HepG2 (cell line): ENCODE data around the gene KRT27. TPM values are rescaled to one million over a fixed set of nuclear protein-coding genes. Genes with fewer than 3 reads are reported as not detected.

Experiments
- ATAC-seq: fragments of 200-7000 bp; cut with Tn5 transposase; 3 replicates; pipeline ENCODE4 v1.9.1; 2020; ENCODE audit warnings: mild to moderate bottlenecking, moderate library complexity
- BruUV-seq: library from RNA; stranded (reverse); fragments of 400-500 nt; replicated peaks from 2 replicates; lab custom pipeline; 2021; lab: Mats Ljungman, UMichigan
- CTCF ChIA-PET: fragments of 300-600 bp; formaldehyde crosslinking; extraction: SDS; loops from one replicate; lab custom pipeline; 2021; ENCODE audit warnings: low total read pairs, inconsistent platforms, low intra/inter-chr PET ratio; lab: Yijun Ruan, JAX
- POLR2A ChIA-PET: fragments of 350-600 bp; sonication (Branson Sonifier 250); formaldehyde crosslinking; loops from one replicate; lab custom pipeline; 2020; ENCODE audit warnings: antibody characterized with exemption, inconsistent platforms; lab: Yijun Ruan, JAX
- DNase-seq: peaks from one replicate; pipeline ENCODE4 v3.0.0-alpha.2; 2015; ENCODE audit warnings: low spot score
- FAIRE-seq: peaks from 3 replicates; lab custom pipeline; 2011; peaks lifted over from hg19 to GRCh38; lab: Jason Lieb, UNC
- H2AFZ ChIP-seq: one replicate; pipeline ENCODE4 v1.6.1; 2011; ENCODE audit warnings: low read length, inconsistent platforms
- H3K27ac ChIP-seq: fragments of 300-600 bp; 3 replicates; pipeline ENCODE4 v1.8.0; 2011; ENCODE audit warnings: mixed run types, mild to moderate bottlenecking, mixed read lengths, low read length, inconsistent platforms; ENCODE audit not compliant: insufficient read depth; ENCODE audit errors: extremely low read length
- H3K27me3 ChIP-seq, 2 experiments: fragments of 200-600 bp in 1 of 2; 2 replicates in 1 of 2; 3 replicates in 1 of 2; pipeline versions ENCODE4 v1.6.0 to v1.8.0; 2011; ENCODE audit warnings: low read length in 2 of 2, mild to moderate bottlenecking in 2 of 2, moderate library complexity in 2 of 2, inconsistent platforms in 1 of 2; ENCODE audit not compliant: insufficient read depth in 2 of 2, control insufficient read depth in 1 of 2
- H3K36me3 ChIP-seq, 2 experiments: fragments of 200-600 bp in 1 of 2; replicated peaks in 1 of 2; 2 replicates in 1 of 2; 3 replicates in 1 of 2; pipeline versions ENCODE4 v1.5.1 to v1.8.0; 2011; ENCODE audit warnings: low read length in 2 of 2, inconsistent platforms in 1 of 2; ENCODE audit not compliant: insufficient read depth in 2 of 2, control insufficient read depth in 1 of 2
- H3K4me1 ChIP-seq: 2 replicates; pipeline ENCODE4 v1.5.1; 2012; ENCODE audit warnings: low read length, inconsistent platforms; ENCODE audit not compliant: insufficient read depth
- H3K4me2 ChIP-seq: 2 replicates; pipeline ENCODE4 v1.6.0; 2011; ENCODE audit warnings: low read depth, low read length, inconsistent platforms
- H3K4me3 ChIP-seq, 3 experiments: fragments of 200-600 bp in 1 of 3; sonication (generic), shearing (Covaris generic) in 1 of 3; replicated peaks in 1 of 3; 2 replicates each; pipeline ENCODE4 v1.5.1; 2011 to 2016; ENCODE audit warnings: low read length in 3 of 3, inconsistent platforms in 2 of 3, low read depth in 2 of 3, mild to moderate bottlenecking in 2 of 3, control low read depth in 1 of 3, mixed read lengths in 1 of 3; ENCODE audit not compliant: insufficient read depth in 1 of 3
- H3K79me2 ChIP-seq: one replicate; pipeline ENCODE4 v1.6.1; 2011; ENCODE audit warnings: low read length, inconsistent platforms; ENCODE audit not compliant: insufficient read depth
- H3K9ac ChIP-seq: 2 replicates; pipeline ENCODE4 v1.6.0; 2011; ENCODE audit warnings: mild to moderate bottlenecking, low read depth, low read length, inconsistent platforms; ENCODE audit not compliant: insufficient read depth
- H3K9me3 ChIP-seq: 2 replicates; pipeline ENCODE4 v1.5.1; 2012; ENCODE audit warnings: mild to moderate bottlenecking, low read length
- H4K20me1 ChIP-seq: 2 replicates; pipeline ENCODE4 v1.6.0; 2011; ENCODE audit warnings: inconsistent platforms, mild to moderate bottlenecking, low read length, moderate library complexity; ENCODE audit not compliant: insufficient read depth
- ATF3 ChIP-seq: sonication (generic); formaldehyde crosslinking; IDR thresholded peaks from 2 replicates; pipeline ENCODE4 v1.4.0; 2020; ENCODE audit warnings: missing genetic modification reagents
- CEBPG ChIP-seq: IDR thresholded peaks from 2 replicates; pipeline ENCODE4 v1.6.1; 2016
- NRL ChIP-seq: sonication (generic); formaldehyde crosslinking; IDR thresholded peaks from 2 replicates; pipeline ENCODE4 v1.5.0; 2020; ENCODE audit warnings: missing genetic modification reagents, mild to moderate bottlenecking, moderate library complexity, borderline replicate concordance
- SALL1 ChIP-seq: sonication (generic); formaldehyde crosslinking; IDR thresholded peaks from 2 replicates; pipeline ENCODE4 v1.8.0; 2022; ENCODE audit warnings: mild to moderate bottlenecking, missing genetic modification reagents
- ZBTB4 ChIP-seq: sonication (generic); formaldehyde crosslinking; IDR thresholded peaks from 2 replicates; pipeline ENCODE4 v1.4.0; 2020; ENCODE audit warnings: missing genetic modification reagents, mild to moderate bottlenecking, borderline replicate concordance
- ZBTB7A ChIP-seq: sonication (generic); formaldehyde crosslinking; IDR thresholded peaks from 2 replicates; pipeline ENCODE4 v1.8.0; 2022; ENCODE audit warnings: mild to moderate bottlenecking, missing genetic modification reagents
- ZNF275 ChIP-seq: sonication (generic); formaldehyde crosslinking; IDR thresholded peaks from 2 replicates; pipeline ENCODE4 v1.8.0; 2022; ENCODE audit warnings: missing genetic modification reagents, mild to moderate bottlenecking, inconsistent platforms, borderline replicate concordance
- ZNF503 ChIP-seq: sonication (generic); formaldehyde crosslinking; IDR thresholded peaks from 2 replicates; pipeline ENCODE4 v1.4.0; 2020; ENCODE audit warnings: missing genetic modification reagents
- WGBS: methylation state at CpG from one replicate; pipeline ENCODE4 v1.1.6; 2017; ENCODE audit warnings: low lambda C conversion rate; 5-methylcytosine and 5-hydroxymethylcytosine counted together
- in situ Hi-C: cut with HindIII; loops from 2 replicates; pipeline ENCODE4 v1.10.0; 2017; ENCODE audit warnings: low pct_unique_long_range_greater_than_20kb; ENCODE audit not compliant: extremely low pct_ligation_motif_present
- intact Hi-C: fragments of 100-400 bp; cut with micrococcal nuclease; formaldehyde crosslinking; loops from one replicate; pipeline ENCODE4 v1.10.0; 2022; ENCODE audit not compliant: unreplicated experiment
- polyA plus RNA-seq, 8 experiments: library from polyadenylated mRNA; depleted of rRNA in 3 of 8; stranded (reverse) in 7 of 8; unstranded in 1 of 8; fragments of >200 nt; fragmentation: Illumina TruSeq in 4 of 8; extraction: Trizol in 4 of 8; gene quantifications; 2 replicates each; pipeline versions ENCODE4 v1.2.1 to v1.2.3, GENCODE V29; 2011 to 2016; ENCODE audit warnings: low read depth in 4 of 8, missing spikeins in 1 of 8, mixed read lengths in 1 of 8; ENCODE audit not compliant: insufficient read depth in 1 of 8
- total RNA-seq, 5 experiments: library from RNA; depleted of rRNA; stranded (reverse); fragments of >200 nt; fragmentation: Illumina TruSeq; extraction: Trizol; gene quantifications; 2 replicates each; pipeline ENCODE4 v1.2.3, GENCODE V29; 2016; ENCODE audit warnings: low read depth in 1 of 5
- TF ChIP-seq, protein P1 (sequence below): sonication (generic); formaldehyde crosslinking; IDR thresholded peaks from 2 replicates; pipeline ENCODE4 v1.4.0; 2020; ENCODE audit warnings: missing genetic modification reagents, borderline replicate concordance
- TF ChIP-seq, protein P2 (sequence below): sonication (generic); formaldehyde crosslinking; IDR thresholded peaks from 2 replicates; pipeline ENCODE4 v1.5.1; 2020; ENCODE audit warnings: missing genetic modification reagents, mild to moderate bottlenecking, borderline replicate concordance

The KRT27 gene
- total and polyA plus RNA-seq, 2 of the 13 experiments (the other 11 are each of a cell fraction or from before 2014, with no cell fraction given), result not detected

DNA sequence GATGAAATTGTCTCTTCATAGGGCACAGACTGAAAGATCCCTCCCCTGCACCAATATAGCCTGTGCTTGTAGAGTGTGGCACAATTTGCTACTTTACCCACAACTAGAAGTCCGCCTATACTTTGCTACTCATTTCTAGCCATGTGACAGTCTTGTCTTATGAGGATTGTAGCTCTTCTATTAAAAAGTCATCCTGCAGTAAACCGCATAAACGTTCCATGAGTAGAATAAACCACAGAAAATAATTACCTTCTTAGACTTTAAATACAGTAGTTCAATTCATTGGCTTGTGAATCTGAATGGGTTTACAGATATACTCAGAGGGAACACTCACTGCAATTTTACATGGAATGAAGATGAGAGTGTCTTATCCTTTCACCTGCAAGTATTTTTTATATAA is 4.4 kb downstream of the KRT27 start (continued):
- TF ChIP-seq CEBPG (CRISPR knock-in tag), result no peak
- no peak for TF ChIP-seq ZNF503 (CRISPR knock-in tag)

GRCh38 chr17:40777459-40777858 is 4.9 kb downstream of the KRT27 start:
- FAIRE-seq, result no peak
- ATAC-seq, result no peak
- no peak overlapping the region for H3K4me3 ChIP-seq
- BruUV-seq, result no TSS peak
- H3K27me3 ChIP-seq, result peaks cover 0 to 36% of the 10 kb centered on the region in 2 experiments; a peak in 3 of 5 replicates
- no peak overlapping the region for H3K4me2 ChIP-seq
- CTCF ChIA-PET, result no interaction called here
- intact Hi-C loops (no loop called here), in situ Hi-C loops (no loop called here)
- H3K79me2 ChIP-seq, result no peaks in the 10 kb centered on the region
- H3K4me1 ChIP-seq, result 0 out of 2 replicates have a peak, but pooled peaks cover 8% of the 10 kb centered on the region
- H3K36me3 ChIP-seq, result no peaks in the 10 kb centered on the region
- WGBS, result 18% methylated on average over 7 of the region's 7 CpGs
- POLR2A ChIA-PET, result no interaction called here
- DNase-seq, result no peak
- H4K20me1 ChIP-seq, result no peaks in the 10 kb centered on the region
- no peaks in the 10 kb centered on the region for H3K9me3 ChIP-seq
- H2AFZ ChIP-seq, result no peak overlapping the region
- H3K27ac ChIP-seq, result no peak overlapping the region
- H3K9ac ChIP-seq, result no peak overlapping the region
- TF ChIP-seq SALL1 (CRISPR knock-in tag) (no peak), ZBTB4 (CRISPR knock-in tag) (no peak), NRL (no peak), ATF3 (CRISPR knock-in tag) (no peak), ZNF275 (CRISPR knock-in tag) (no peak), ZBTB7A (CRISPR knock-in tag) (no peak)
- TF ChIP-seq, protein P1, sequence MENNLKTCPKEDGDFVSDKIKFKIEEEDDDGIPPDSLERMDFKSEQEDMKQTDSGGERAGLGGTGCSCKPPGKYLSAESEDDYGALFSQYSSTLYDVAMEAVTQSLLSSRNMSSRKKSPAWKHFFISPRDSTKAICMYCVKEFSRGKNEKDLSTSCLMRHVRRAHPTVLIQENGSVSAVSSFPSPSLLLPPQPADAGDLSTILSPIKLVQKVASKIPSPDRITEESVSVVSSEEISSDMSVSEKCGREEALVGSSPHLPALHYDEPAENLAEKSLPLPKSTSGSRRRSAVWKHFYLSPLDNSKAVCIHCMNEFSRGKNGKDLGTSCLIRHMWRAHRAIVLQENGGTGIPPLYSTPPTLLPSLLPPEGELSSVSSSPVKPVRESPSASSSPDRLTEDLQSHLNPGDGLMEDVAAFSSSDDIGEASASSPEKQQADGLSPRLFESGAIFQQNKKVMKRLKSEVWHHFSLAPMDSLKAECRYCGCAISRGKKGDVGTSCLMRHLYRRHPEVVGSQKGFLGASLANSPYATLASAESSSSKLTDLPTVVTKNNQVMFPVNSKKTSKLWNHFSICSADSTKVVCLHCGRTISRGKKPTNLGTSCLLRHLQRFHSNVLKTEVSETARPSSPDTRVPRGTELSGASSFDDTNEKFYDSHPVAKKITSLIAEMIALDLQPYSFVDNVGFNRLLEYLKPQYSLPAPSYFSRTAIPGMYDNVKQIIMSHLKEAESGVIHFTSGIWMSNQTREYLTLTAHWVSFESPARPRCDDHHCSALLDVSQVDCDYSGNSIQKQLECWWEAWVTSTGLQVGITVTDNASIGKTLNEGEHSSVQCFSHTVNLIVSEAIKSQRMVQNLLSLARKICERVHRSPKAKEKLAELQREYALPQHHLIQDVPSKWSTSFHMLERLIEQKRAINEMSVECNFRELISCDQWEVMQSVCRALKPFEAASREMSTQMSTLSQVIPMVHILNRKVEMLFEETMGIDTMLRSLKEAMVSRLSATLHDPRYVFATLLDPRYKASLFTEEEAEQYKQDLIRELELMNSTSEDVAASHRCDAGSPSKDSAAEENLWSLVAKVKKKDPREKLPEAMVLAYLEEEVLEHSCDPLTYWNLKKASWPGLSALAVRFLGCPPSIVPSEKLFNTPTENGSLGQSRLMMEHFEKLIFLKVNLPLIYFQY (CRISPR knock-in tag), result no peak
- TF ChIP-seq, protein P2, sequence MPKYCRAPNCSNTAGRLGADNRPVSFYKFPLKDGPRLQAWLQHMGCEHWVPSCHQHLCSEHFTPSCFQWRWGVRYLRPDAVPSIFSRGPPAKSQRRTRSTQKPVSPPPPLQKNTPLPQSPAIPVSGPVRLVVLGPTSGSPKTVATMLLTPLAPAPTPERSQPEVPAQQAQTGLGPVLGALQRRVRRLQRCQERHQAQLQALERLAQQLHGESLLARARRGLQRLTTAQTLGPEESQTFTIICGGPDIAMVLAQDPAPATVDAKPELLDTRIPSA, result no peak
